OCI-LY3 (cell line): ENCODE results near the gene SLC39A1.

Source experiments
- CTCF ChIP-seq: fragments of 200-600, 300-600 bp; sonication (generic); IDR thresholded peaks from 2 replicates; pipeline ENCODE4 v1.5.1; 2014; ENCODE audit warnings: antibody characterized with exemption, low read length, low read depth
- EZH2phosphoT487 ChIP-seq: fragments of 200-600 bp; shearing (Covaris generic); IDR thresholded peaks from 2 replicates; pipeline ENCODE4 v1.6.1; 2018; ENCODE audit warnings: antibody characterized with exemption, mixed run types, low read depth

- TF ChIP-seq CTCF (no peak), EZH2phosphoT487 (no peak)
These were observed 19.1 kb downstream of the SLC39A1 start for GRCh38 chr1:153944005-153944826.
